Suprapubic skin (tissue), 4 donors: Measurements from ENCODE around the gene SNX22. TPM values are rescaled to one million over a fixed set of nuclear protein-coding genes. Genes with fewer than 3 reads are reported as not detected.

Experiments
- DNase-seq, 2 donors: peaks; one replicate each; pipeline ENCODE4 v3.0.0-alpha.2; 2019; ENCODE audit warnings: low spot score in 2 of 2
- H3K27ac ChIP-seq: fragments of 200-600 bp; sonication (generic); one replicate; pipeline ENCODE4 v1.5.1; 2019
- H3K27me3 ChIP-seq: fragments of 200-600 bp; sonication (generic); one replicate; pipeline ENCODE4 v1.5.1; 2019
- H3K36me3 ChIP-seq: fragments of 200-600 bp; sonication (generic); one replicate; pipeline ENCODE4 v1.5.1; 2019
- H3K4me1 ChIP-seq: fragments of 200-600 bp; sonication (generic); one replicate; pipeline ENCODE4 v1.5.1; 2019
- H3K4me3 ChIP-seq: fragments of 200-600 bp; sonication (generic); one replicate; pipeline ENCODE4 v1.5.1; 2019; ENCODE audit warnings: mild to moderate bottlenecking
- H3K9me3 ChIP-seq: fragments of 200-600 bp; sonication (generic); one replicate; pipeline ENCODE4 v1.5.1; 2019
- CTCF ChIP-seq, 2 donors: fragments of 200-600 bp in 1 of 2; fragments of 450-650 bp in 1 of 2; sonication (generic) in 1 of 2; IDR thresholded peaks; one replicate each; pipeline ENCODE4 v1.5.1; 2016 to 2019; ENCODE audit warnings: antibody characterized with exemption in 2 of 2, mild to moderate bottlenecking in 1 of 2, moderate library complexity in 1 of 2
- EP300 ChIP-seq: sonication (generic); formaldehyde crosslinking; IDR thresholded peaks from one replicate; pipeline ENCODE4 v1.6.1; 2017; ENCODE audit warnings: antibody characterized with exemption
- POLR2A ChIP-seq, 2 donors: fragments of 450-650 bp; IDR thresholded peaks; one replicate each; pipeline ENCODE4 v1.6.1; 2017; ENCODE audit warnings: antibody characterized with exemption in 2 of 2, mild to moderate bottlenecking in 2 of 2, moderate library complexity in 2 of 2
- POLR2AphosphoS5 ChIP-seq, 3 donors: sonication (generic); formaldehyde crosslinking; IDR thresholded peaks; one replicate each; pipeline ENCODE4 v1.6.1; 2017; ENCODE audit warnings: antibody characterized with exemption in 3 of 3
- WGBS: methylation state at CpG from one replicate; pipeline ENCODE4 v1.1.5; 2018; 5-methylcytosine and 5-hydroxymethylcytosine counted together
- total RNA-seq, 4 donors: library from RNA; depleted of rRNA; stranded (reverse); fragments of >200 nt; gene quantifications; one replicate each; pipeline ENCODE4 v1.1.0, GENCODE V29; 2016

SNX22 gene
- total RNA-seq, 4 donors from 2014 or later: 0.19 to 0.80 (median 0.64) TPM; not detected in 1

- H3K4me1 ChIP-seq: no peaks in the 10 kb centered on the region
- no peak for DNase-seq
- peaks cover 76% of the 10 kb centered on the region for H3K36me3 ChIP-seq
- WGBS: 94% methylated on average over 7 of the region's 7 CpGs
- no peak for TF ChIP-seq EP300
- no peak for TF ChIP-seq CTCF (IDR thresholded peaks at IDR 0.05)
- TF ChIP-seq POLR2AphosphoS5 (IDR thresholded peaks at IDR 0.05): no peak
- TF ChIP-seq POLR2A (IDR thresholded peaks at IDR 0.05): no peak
- H3K9me3 ChIP-seq: no peaks in the 10 kb centered on the region
- H3K4me3 ChIP-seq: no peak overlapping the region
- H3K27ac ChIP-seq: no peak overlapping the region
- H3K27me3 ChIP-seq: no peaks in the 10 kb centered on the region
These were observed 15.2 kb upstream of the SNX22 start for GRCh38 chr15:64136347-64136746.

GRCh38 chr15:64137226-64137833 lies 14.2 kb upstream of the SNX22 start:
- TF ChIP-seq POLR2AphosphoS5 (IDR thresholded peaks at IDR 0.05): no peak
- no peak for TF ChIP-seq POLR2A (IDR thresholded peaks at IDR 0.05)
- no peak for TF ChIP-seq EP300
- TF ChIP-seq CTCF (IDR thresholded peaks at IDR 0.05): no peak
- Histone ChIP-seq H3K27me3 (no peaks in the 10 kb centered on the region), H3K27ac (no peak overlapping the region), H3K4me3 (no peak overlapping the region), H3K4me1 (no peaks in the 10 kb centered on the region), H3K9me3 (no peaks in the 10 kb centered on the region), H3K36me3 (peaks cover 71% of the 10 kb centered on the region)
- 75% methylated on average over 7 of the region's 8 CpGs for WGBS
- DNase-seq: no peak

- H3K4me3 ChIP-seq: no peak overlapping the region
- TF ChIP-seq POLR2AphosphoS5 (IDR thresholded peaks at IDR 0.05) (no peak), EP300 (no peak), CTCF (IDR thresholded peaks at IDR 0.05) (no peak), POLR2A (IDR thresholded peaks at IDR 0.05) (no peak)
- WGBS: 90% methylated on average over 4 of the region's 4 CpGs
- H3K9me3 ChIP-seq: no peaks in the 10 kb centered on the region
- peaks cover 67% of the 10 kb centered on the region for H3K36me3 ChIP-seq
- H3K27me3 ChIP-seq: no peaks in the 10 kb centered on the region
- DNase-seq: no peak
- no peaks in the 10 kb centered on the region for H3K4me1 ChIP-seq
- no peak overlapping the region for H3K27ac ChIP-seq
These were observed 13.1 kb upstream of the SNX22 start for GRCh38 chr15:64138331-64138941.

- DNase-seq: no peak
- no peaks in the 10 kb centered on the region for H3K4me1 ChIP-seq
- 81% methylated on average over 8 of the region's 8 CpGs for WGBS
- no peaks in the 10 kb centered on the region for H3K9me3 ChIP-seq
- peaks cover 45% of the 10 kb centered on the region for H3K36me3 ChIP-seq
- no peak for TF ChIP-seq POLR2A (IDR thresholded peaks at IDR 0.05)
- TF ChIP-seq POLR2AphosphoS5 (IDR thresholded peaks at IDR 0.05): no peak
- TF ChIP-seq CTCF (IDR thresholded peaks at IDR 0.05): no peak
- no peak for TF ChIP-seq EP300
- H3K27me3 ChIP-seq: no peaks in the 10 kb centered on the region
- H3K27ac ChIP-seq: no peak overlapping the region
- H3K4me3 ChIP-seq: no peak overlapping the region
These were observed 9.6 kb upstream of the SNX22 start for GRCh38 chr15:64141798-64142512.

GRCh38 chr15:64143276-64143675 lies 8.3 kb upstream of the SNX22 start:
- no peak overlapping the region for H3K4me3 ChIP-seq
- no peak overlapping the region for H3K27ac ChIP-seq
- H3K4me1 ChIP-seq: no peaks in the 10 kb centered on the region
- H3K36me3 ChIP-seq: peaks cover 32% of the 10 kb centered on the region
- no peak for DNase-seq
- WGBS: 97% methylated on average over 6 of the region's 6 CpGs
- H3K9me3 ChIP-seq: no peaks in the 10 kb centered on the region
- TF ChIP-seq CTCF (IDR thresholded peaks at IDR 0.05): no peak
- TF ChIP-seq EP300: no peak
- no peak for TF ChIP-seq POLR2AphosphoS5 (IDR thresholded peaks at IDR 0.05)
- no peak for TF ChIP-seq POLR2A (IDR thresholded peaks at IDR 0.05)
- H3K27me3 ChIP-seq: no peaks in the 10 kb centered on the region
